NCI-H524 treated with DMSO at 0.1 percent for 48 hours (cell line): ENCODE data around the gene TNRC6C.
"Not testable (repeated sequence)": the region's sequence is repeated elsewhere in the genome, so short reads cannot be mapped to it uniquely, and the experiment has no call there.

Experiments used
- DNase-seq: peaks from one replicate; lab custom pipeline; 2025; lab: John Stamatoyannopoulos, UW

TNRC6C gene

GRCh38 chr17:78138204-78139060 is 179.9 kb downstream of the TNRC6C start:
- no peak for DNase-seq

GRCh38 chr17:78139861-78140168 is 181.3 kb downstream of the TNRC6C start:
- DNase-seq: not testable (repeated sequence)

- peak; percentile 81 for DNase-seq
Observed at GRCh38 chr17:78140169-78141051, 181.9 kb downstream of the TNRC6C start.

- DNase-seq: no peak
Observed at GRCh38 chr17:78141437-78142118, 183.1 kb downstream of the TNRC6C start.

- no peak for DNase-seq
Observed at GRCh38 chr17:78142119-78142861, 183.8 kb downstream of the TNRC6C start.

GRCh38 chr17:78143214-78144146 is 185.0 kb downstream of the TNRC6C start:
- no peak for DNase-seq

GRCh38 chr17:78144147-78144719 is 185.7 kb downstream of the TNRC6C start:
- no peak for DNase-seq

GRCh38 chr17:78144736-78145641 is 186.5 kb downstream of the TNRC6C start:
- no peak for DNase-seq

GRCh38 chr17:78146471-78146869 is 188.0 kb downstream of the TNRC6C start:
- DNase-seq: no peak

GRCh38 chr17:78146881-78147280 is 188.4 kb downstream of the TNRC6C start:
- DNase-seq: no peak

GRCh38 chr17:78147315-78147998 is 189.0 kb downstream of the TNRC6C start:
- no peak for DNase-seq

- DNase-seq: no peak
Observed at GRCh38 chr17:78148286-78149016, 189.9 kb downstream of the TNRC6C start.

GRCh38 chr17:78151514-78152008 is 193.1 kb downstream of the TNRC6C start:
- no peak for DNase-seq

GRCh38 chr17:78154903-78155811 is 196.7 kb downstream of the TNRC6C start:
- DNase-seq: no peak
